A172 (cell line): Measurements from ENCODE around the gene PYCR2. TPM values are rescaled to one million over a fixed set of nuclear protein-coding genes. Genes with fewer than 3 reads are reported as not detected.

Experiments used
- DNase-seq: peaks from one replicate; pipeline ENCODE4 v3.0.0-alpha.2; 2015; ENCODE audit warnings: low spot score
- total RNA-seq: library from RNA; depleted of rRNA; stranded (reverse); fragments of >200 nt; shearing (Covaris generic); gene quantifications from 2 replicates; pipeline ENCODE4 v1.2.3, GENCODE V29; 2014; rRNA removed

The PYCR2 gene
- total RNA-seq, 1 experiment from 2014 or later: 73.8 TPM

DNA sequence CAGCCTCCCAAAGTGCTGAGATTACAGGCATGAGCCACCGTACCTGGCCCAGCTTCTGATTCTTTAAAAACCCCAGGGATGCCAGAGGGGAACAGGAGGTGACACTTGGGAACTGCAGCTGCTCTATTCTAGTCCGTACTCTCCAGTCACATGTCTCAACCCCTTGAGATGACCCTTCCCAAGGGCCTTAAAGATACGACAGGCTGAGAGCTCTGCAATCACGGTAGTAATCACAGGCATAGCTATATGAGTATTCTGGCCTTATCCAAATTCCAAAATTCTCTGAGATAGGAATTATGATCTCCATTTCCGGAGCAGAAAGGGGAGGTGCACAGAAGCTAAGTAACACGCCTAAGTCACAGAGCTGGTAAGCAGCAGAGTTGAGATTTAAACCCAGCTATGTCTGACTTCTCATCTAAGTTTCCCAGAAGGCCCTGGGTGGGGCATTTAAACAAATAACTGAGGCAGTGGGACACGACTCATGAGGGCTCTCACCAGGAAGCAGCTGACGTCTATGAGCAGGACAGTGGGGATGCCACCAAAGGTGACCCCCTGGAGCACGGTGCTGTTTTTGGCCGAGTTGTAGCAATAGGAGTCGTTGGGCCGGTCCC is 47.0 kb downstream of the PYCR2 start:
- no peak for DNase-seq

DNA sequence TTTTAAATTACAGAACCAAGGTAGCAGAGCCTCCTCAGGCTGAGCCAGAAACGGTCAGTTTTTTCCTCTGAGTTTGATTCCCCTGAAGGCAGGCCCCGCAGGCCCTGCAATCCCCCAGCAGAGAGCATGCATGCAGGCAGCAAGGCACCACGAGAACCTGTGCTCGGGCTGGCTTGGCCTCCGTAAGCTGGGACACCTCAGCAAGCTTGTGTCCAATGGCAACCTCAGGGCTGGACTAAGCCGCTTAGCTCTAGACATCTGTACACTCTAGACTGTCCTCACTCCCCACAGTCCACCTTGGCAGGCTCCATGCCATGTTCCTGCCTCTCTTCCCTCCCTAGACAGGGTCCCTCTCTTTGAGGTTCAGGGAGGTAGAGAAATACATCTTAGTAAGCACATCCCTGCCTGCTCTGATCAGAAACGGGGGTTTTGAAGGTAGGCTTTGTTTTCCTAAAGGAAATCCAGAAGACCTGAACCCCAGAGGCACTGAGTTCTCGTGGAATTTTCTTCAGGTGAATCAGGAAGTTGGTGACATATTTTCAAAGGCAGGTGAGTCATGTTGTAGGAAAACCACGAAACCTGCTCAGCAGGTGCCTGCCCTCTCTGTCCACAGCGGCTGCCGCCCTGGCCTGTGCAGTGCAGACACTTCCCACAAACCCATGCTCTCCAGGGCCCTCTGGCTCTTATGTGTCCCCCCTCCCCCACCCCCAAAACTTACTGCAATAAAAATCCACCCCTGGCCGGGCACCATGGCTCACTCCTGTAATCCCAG is 48.8 kb downstream of the PYCR2 start:
- peak; percentile 50 for DNase-seq

DNA sequence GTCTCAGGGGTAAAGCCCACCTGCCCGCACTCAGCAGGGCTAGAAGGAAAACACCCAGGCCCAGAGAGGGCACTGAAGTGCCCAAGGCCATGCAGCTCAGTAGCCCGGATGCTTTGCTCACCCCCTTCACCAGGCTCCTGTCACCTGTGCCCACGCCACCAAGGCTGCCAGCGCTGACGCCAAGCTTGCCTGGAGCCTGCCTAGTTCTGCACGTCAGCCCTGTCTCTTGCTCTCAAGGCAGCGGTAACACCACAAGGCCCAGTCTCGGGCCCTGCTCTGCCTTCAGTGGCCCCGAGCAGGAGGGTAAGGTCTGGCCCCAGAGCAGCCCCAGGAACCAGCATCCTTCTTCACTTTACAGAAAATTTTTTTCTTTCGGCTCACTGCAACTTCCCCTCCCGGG is 49.6 kb downstream of the PYCR2 start:
- no peak for DNase-seq

DNA sequence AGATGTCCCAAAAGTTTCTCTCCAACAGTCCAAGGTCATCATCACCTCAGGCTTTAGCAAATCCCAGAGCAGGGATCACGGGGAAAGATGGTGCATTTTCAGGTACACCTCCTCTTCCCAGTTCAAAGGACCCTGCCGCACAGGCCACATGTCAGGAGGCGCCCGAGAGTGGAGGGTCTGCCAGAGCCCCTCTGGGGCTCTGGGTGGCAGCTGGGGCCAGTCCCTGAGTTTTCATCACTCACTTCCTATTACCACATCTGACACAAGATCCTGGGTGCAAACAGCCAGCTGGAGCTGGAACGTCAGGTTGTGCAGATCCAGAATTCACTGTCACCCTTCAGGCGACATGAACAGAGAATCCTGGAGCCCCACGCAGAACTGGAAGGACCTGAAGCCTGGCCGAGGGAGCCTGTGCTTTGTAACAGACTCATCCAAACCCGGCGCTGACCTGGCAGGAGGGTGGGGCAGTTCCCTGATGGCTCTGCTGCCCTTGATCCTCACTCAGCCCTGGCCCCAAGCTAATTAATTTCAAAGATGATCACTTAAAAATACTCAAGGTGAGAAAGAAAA is 50.7 kb downstream of the PYCR2 start:
- no peak for DNase-seq

DNA sequence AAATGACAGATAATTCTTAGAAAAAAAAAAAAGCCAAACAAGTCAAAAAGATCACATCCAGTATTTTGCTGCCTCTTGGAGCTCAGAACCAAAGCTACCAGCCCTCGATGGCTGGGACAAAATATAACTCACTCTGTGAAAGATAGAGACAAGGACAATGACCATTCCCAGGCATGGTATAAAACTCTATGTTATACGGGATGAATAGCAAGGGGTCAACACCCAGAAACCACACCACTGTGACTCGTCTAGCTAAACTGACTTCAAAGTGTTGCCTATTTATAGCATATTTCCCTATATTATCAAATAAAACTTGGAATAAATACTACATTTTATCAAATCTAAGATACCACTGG is 52.0 kb downstream of the PYCR2 start:
- DNase-seq: no peak

DNA sequence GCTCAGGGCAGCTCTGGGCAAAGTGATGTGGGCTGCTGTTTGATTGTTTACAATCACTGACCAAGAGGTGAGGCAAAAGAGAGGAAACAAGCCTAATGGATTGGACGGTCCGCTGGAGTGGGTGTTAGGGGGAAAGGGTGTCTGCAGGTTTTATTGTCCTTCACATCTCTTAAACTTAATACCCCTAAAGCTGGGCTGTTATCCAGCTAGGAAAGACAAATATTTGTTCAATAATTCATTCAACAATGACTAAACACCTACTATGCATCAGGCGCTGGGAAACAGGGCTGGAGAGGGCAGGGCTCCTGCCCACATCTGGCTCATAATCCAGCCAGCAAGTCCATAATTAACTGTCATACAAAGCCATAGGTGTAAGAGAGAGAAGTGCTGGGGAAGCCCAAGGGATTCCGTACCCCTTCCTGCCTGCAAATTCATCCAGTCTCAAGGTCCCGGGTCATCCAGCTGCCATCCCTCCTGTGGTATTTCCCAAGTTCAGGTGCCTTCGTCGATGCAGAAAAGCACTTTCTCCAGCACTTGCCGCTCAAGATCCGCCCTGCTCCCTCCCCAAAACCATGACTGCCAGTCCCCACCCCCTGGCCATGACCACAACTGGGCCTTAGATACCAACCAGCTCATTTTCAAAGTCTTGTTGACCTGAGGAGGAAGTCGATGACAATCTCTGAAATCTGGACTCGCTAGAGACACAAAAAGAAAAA is 52.5 kb downstream of the PYCR2 start:
- no peak for DNase-seq

DNA sequence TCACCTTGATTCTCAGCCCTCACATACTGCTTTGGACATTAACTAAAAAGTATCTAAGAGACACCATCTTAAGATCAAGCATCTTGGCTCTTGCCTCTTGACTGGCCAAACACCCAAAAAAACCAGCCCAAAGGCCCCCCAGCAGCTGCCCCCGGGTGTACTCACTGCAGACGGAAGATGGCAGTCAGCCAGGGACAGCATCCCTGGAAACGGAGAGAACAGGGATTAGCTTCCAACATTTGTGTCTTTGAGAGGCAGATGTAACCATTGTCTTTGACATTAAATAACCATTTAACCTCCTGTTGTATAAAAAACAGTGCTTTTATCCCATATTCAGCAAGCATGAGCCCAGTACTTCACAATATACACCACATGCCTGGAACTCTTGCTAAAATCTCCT is 53.1 kb downstream of the PYCR2 start:
- DNase-seq: no peak

Other genes with a start within 250 kb of the PYCR2 start
- 1,029 and 1,161 TPM in 2 replicates for gene SRP9, start 146.4 kb downstream of the PYCR2 start, total RNA-seq
- gene EPHX1, start 114.1 kb downstream of the PYCR2 start, total RNA-seq: 32.3 and 34.2 TPM in 2 replicates
- gene TMEM63A, start 41.9 kb downstream of the PYCR2 start, total RNA-seq: 7.8 and 8.2 TPM in 2 replicates
- gene LEFTY1, start 35.1 kb downstream of the PYCR2 start, total RNA-seq: not detected in 2 replicates
- not detected in 2 replicates for gene LEFTY2, start 17.0 kb upstream of the PYCR2 start, total RNA-seq
- gene SDE2, start 75.1 kb upstream of the PYCR2 start, total RNA-seq: 42.3 and 44.3 TPM in 2 replicates
- 429 and 466 TPM in 2 replicates for gene H3-3A, start 138.5 kb upstream of the PYCR2 start, total RNA-seq